GM18511 (cell line): ENCODE data around the gene SAP30L.

Experiments
- ATAC-seq: cut with Tn5 transposase; IDR thresholded peaks from one replicate; pipeline ENCODE4 v1.9.1; 2021; ENCODE audit warnings: mild to moderate bottlenecking, moderate library complexity; ENCODE audit not compliant: unreplicated experiment

Gene SAP30L

GRCh38 chr5:154419236-154419635, 26.6 kb upstream of the SAP30L start:
- ATAC-seq = no peak

GRCh38 chr5:154421868-154422267, 23.9 kb upstream of the SAP30L start:
- ATAC-seq = no peak

- ATAC-seq = no peak
Observed at GRCh38 chr5:154422298-154422697, 23.5 kb upstream of the SAP30L start.

GRCh38 chr5:154428208-154428607, 17.6 kb upstream of the SAP30L start:
- no peak for ATAC-seq

- ATAC-seq = no peak
Observed at GRCh38 chr5:154429341-154429740, 16.5 kb upstream of the SAP30L start.

GRCh38 chr5:154430466-154430865, 15.3 kb upstream of the SAP30L start:
- no peak for ATAC-seq

GRCh38 chr5:154430961-154431630, 14.7 kb upstream of the SAP30L start:
- no peak for ATAC-seq

GRCh38 chr5:154435226-154435625, 10.6 kb upstream of the SAP30L start:
- ATAC-seq = no peak

GRCh38 chr5:154437281-154437965, 8.4 kb upstream of the SAP30L start:
- ATAC-seq = no peak

GRCh38 chr5:154440540-154440939, 5.3 kb upstream of the SAP30L start:
- no peak for ATAC-seq

- no peak for ATAC-seq
Observed at GRCh38 chr5:154442801-154443200, 3.0 kb upstream of the SAP30L start.

GRCh38 chr5:154444556-154445421, 1.0 kb upstream of the SAP30L start:
- peak; percentile 12 for ATAC-seq

GRCh38 chr5:154446195-154447088, 645 bp downstream of the SAP30L start:
- peak; percentile 32 for ATAC-seq

- ATAC-seq = no peak
Observed at GRCh38 chr5:154447089-154447725, 1.4 kb downstream of the SAP30L start.

GRCh38 chr5:154449786-154450185, 4.0 kb downstream of the SAP30L start:
- no peak for ATAC-seq

GRCh38 chr5:154451957-154452356, 6.2 kb downstream of the SAP30L start:
- ATAC-seq = no peak

GRCh38 chr5:154455585-154455984, 9.8 kb downstream of the SAP30L start:
- no peak for ATAC-seq

GRCh38 chr5:154456540-154456939, 10.7 kb downstream of the SAP30L start:
- ATAC-seq = no peak

GRCh38 chr5:154459015-154459414, 13.2 kb downstream of the SAP30L start:
- ATAC-seq = no peak

GRCh38 chr5:154460172-154460571, 14.4 kb downstream of the SAP30L start:
- no peak for ATAC-seq
